Neural cell (in vitro differentiated cells): ENCODE results near the gene EIF3D. TPM values are rescaled to one million over a fixed set of nuclear protein-coding genes. Genes with fewer than 3 reads are reported as not detected.

Source experiments
- H2AFZ ChIP-seq: fragments of 200-600, 300-800 bp; sonication (generic), shearing (Covaris generic); 2 replicates; pipeline ENCODE4 v1.6.0; 2014; ENCODE audit warnings: low read depth, mild to moderate bottlenecking, antibody characterized with exemption, low read length, moderate library complexity
- H3F3A ChIP-seq: fragments of 200-600 bp; shearing (Covaris generic); 2 replicates; pipeline ENCODE4 v1.6.1; 2016; ENCODE audit warnings: mild to moderate bottlenecking, moderate library complexity, mixed read lengths, antibody characterized with exemption, low read length; ENCODE audit not compliant: insufficient read depth, poor library complexity, severe bottlenecking
- H3K27ac ChIP-seq: fragments of 200-600, 300-800 bp; sonication (generic), shearing (Covaris generic); 2 replicates; pipeline ENCODE4 v1.5.1; 2014; ENCODE audit warnings: mild to moderate bottlenecking, low read length, moderate library complexity
- H3K27me3 ChIP-seq: fragments of 300-800, 200-600 bp; sonication (generic), shearing (Covaris generic); 2 replicates; pipeline ENCODE4 v1.6.0; 2014; ENCODE audit warnings: mild to moderate bottlenecking, low read depth, low read length, moderate library complexity; ENCODE audit not compliant: insufficient read depth
- H3K36me3 ChIP-seq: fragments of 300-800, 200-600 bp; sonication (generic), shearing (Covaris generic); 2 replicates; pipeline ENCODE4 v1.5.1; 2014; ENCODE audit warnings: mild to moderate bottlenecking, antibody characterized with exemption, low read length, moderate library complexity; ENCODE audit not compliant: insufficient read depth
- H3K4me2 ChIP-seq: fragments of 300-800, 200-600 bp; sonication (generic), shearing (Covaris generic); 2 replicates; pipeline ENCODE4 v1.6.0; 2014; ENCODE audit warnings: mild to moderate bottlenecking, low read length
- H3K4me3 ChIP-seq: fragments of 300-800, 200-600 bp; sonication (generic), shearing (Covaris generic); 2 replicates; pipeline ENCODE4 v1.5.1; 2014; ENCODE audit warnings: mild to moderate bottlenecking, low read length, moderate library complexity
- H3K79me2 ChIP-seq: fragments of 200-600 bp; shearing (Covaris generic); replicated peaks from 2 replicates; pipeline ENCODE4 v1.6.0; 2014; ENCODE audit warnings: mild to moderate bottlenecking, low read length, moderate library complexity; ENCODE audit not compliant: insufficient read depth
- H3K9ac ChIP-seq: fragments of 300-800, 200-600 bp; sonication (generic), shearing (Covaris generic); 2 replicates; pipeline ENCODE4 v1.6.1; 2016; ENCODE audit warnings: mild to moderate bottlenecking, low read length, mixed read lengths
- H3K9me2 ChIP-seq: fragments of 200-600 bp; shearing (Covaris generic); 2 replicates; pipeline ENCODE4 v1.6.1; 2016; ENCODE audit warnings: mild to moderate bottlenecking, low read length, mixed read lengths; ENCODE audit not compliant: insufficient read depth
- H3K9me3 ChIP-seq: fragments of 200-600, 300-800 bp; sonication (generic), shearing (Covaris generic); 2 replicates; pipeline ENCODE4 v1.6.1; 2016; ENCODE audit warnings: mild to moderate bottlenecking, mixed run types, low read length, moderate library complexity, mixed read lengths
- H4K20me1 ChIP-seq: fragments of 200-600 bp; shearing (Covaris generic); 2 replicates; pipeline ENCODE4 v1.6.1; 2016; ENCODE audit warnings: mild to moderate bottlenecking, mixed run types; ENCODE audit not compliant: insufficient read depth
- CTCF ChIP-seq: fragments of 450-650 bp; IDR thresholded peaks from 2 replicates; pipeline ENCODE4 v1.5.1; 2014; ENCODE audit warnings: antibody characterized with exemption, mild to moderate bottlenecking, moderate library complexity; ENCODE audit not compliant: poor library complexity, severe bottlenecking
- EP300 ChIP-seq: fragments of 450-650 bp; conservative IDR thresholded peaks from 2 replicates; pipeline ENCODE4 v1.6.1; 2014; ENCODE audit warnings: antibody characterized with exemption, mild to moderate bottlenecking, moderate library complexity; ENCODE audit not compliant: poor library complexity, severe bottlenecking
- EZH2 ChIP-seq: fragments of 200-600, 300-800 bp; shearing (Covaris generic), sonication (generic); IDR thresholded peaks from 2 replicates; pipeline ENCODE4 v1.6.1; 2014; ENCODE audit warnings: antibody characterized with exemption, low read length, borderline replicate concordance, mild to moderate bottlenecking; ENCODE audit not compliant: insufficient read depth, poor library complexity, severe bottlenecking
- MXI1 ChIP-seq: fragments of 450-650 bp; conservative IDR thresholded peaks from 2 replicates; pipeline ENCODE4 v1.6.1; 2014; ENCODE audit warnings: antibody characterized with exemption, mild to moderate bottlenecking; ENCODE audit not compliant: poor library complexity, severe bottlenecking
- POLR2AphosphoS5 ChIP-seq: IDR thresholded peaks from 2 replicates; pipeline ENCODE4 v1.6.1; 2012
- RAD21 ChIP-seq: fragments of 450-650 bp; conservative IDR thresholded peaks from 2 replicates; pipeline ENCODE4 v1.6.1; 2014; ENCODE audit warnings: antibody characterized with exemption, mild to moderate bottlenecking, moderate library complexity
- REST ChIP-seq: IDR thresholded peaks from 2 replicates; pipeline ENCODE4 v1.6.1; 2012; ENCODE audit warnings: borderline replicate concordance
- SMC3 ChIP-seq: fragments of 450-650 bp; conservative IDR thresholded peaks from 2 replicates; pipeline ENCODE4 v1.6.1; 2014; ENCODE audit warnings: antibody characterized with exemption, mild to moderate bottlenecking, moderate library complexity; ENCODE audit not compliant: poor library complexity
- TAF1 ChIP-seq: IDR thresholded peaks from 2 replicates; pipeline ENCODE4 v1.6.1; 2012; ENCODE audit warnings: low read depth
- polyA plus RNA-seq: library from polyadenylated mRNA; depleted of rRNA; stranded (reverse); fragments of >200 nt; gene quantifications from 2 replicates; pipeline ENCODE4 v1.2.3, GENCODE V29; 2014

EIF3D gene
- polyA plus RNA-seq, 1 donor from 2014 or later: 133 TPM

- no peaks in the 10 kb centered on the region for H3F3A ChIP-seq
- H3K9me3 ChIP-seq: no peaks in the 10 kb centered on the region
- H3K27me3 ChIP-seq: no peaks in the 10 kb centered on the region
- no peak overlapping the region for H2AFZ ChIP-seq
- H3K27ac ChIP-seq: no peak overlapping the region
- H3K4me2 ChIP-seq: no peak overlapping the region
- no peaks in the 10 kb centered on the region for H3K79me2 ChIP-seq
- no peak overlapping the region for H3K4me3 ChIP-seq
- no peaks in the 10 kb centered on the region for H3K9me2 ChIP-seq
- no peaks in the 10 kb centered on the region for H4K20me1 ChIP-seq
- H3K9ac ChIP-seq: no peak overlapping the region
- TF ChIP-seq POLR2AphosphoS5: no peak
- no peak for TF ChIP-seq EP300
- TF ChIP-seq MXI1: no peak
- no peak for TF ChIP-seq SMC3
- TF ChIP-seq CTCF: no peak
- no peak for TF ChIP-seq EZH2
- H3K36me3 ChIP-seq: no peaks in the 10 kb centered on the region
Measured at GRCh38 chr22:36552289-36552688, 23.3 kb upstream of the EIF3D start.

- H3K9ac ChIP-seq: no peak overlapping the region
Measured at GRCh38 chr22:36550701-36551495, 21.9 kb upstream of the EIF3D start.

More at GRCh38 chr22:36550701-36551495, 21.9 kb upstream of the EIF3D start:
- Histone ChIP-seq H3K4me3 (no peak overlapping the region), H3K36me3 (no peaks in the 10 kb centered on the region), H3K9me2 (no peaks in the 10 kb centered on the region), H3F3A (no peaks in the 10 kb centered on the region), H4K20me1 (no peaks in the 10 kb centered on the region), H3K27me3 (no peaks in the 10 kb centered on the region), H3K4me2 (no peak overlapping the region), H3K79me2 (no peaks in the 10 kb centered on the region), H3K9me3 (no peaks in the 10 kb centered on the region), H3K27ac (no peak overlapping the region), H2AFZ (no peak overlapping the region)
- TF ChIP-seq MXI1 (no peak), TAF1 (no peak), POLR2AphosphoS5 (no peak), CTCF (no peak), EZH2 (no peak), RAD21 (no peak), EP300 (no peak), SMC3 (no peak), REST (no peak)
